GM10248 (cell line): ENCODE measurements around the gene RASA3.

Experiments used
- CTCF ChIA-PET: fragments of 300-600 bp; sonication (Branson Sonifier 250); formaldehyde crosslinking; extraction: SDS; loops from one replicate; lab custom pipeline; 2021; ENCODE audit warnings: antibody characterized with exemption; lab: Yijun Ruan, JAX
- POLR2A ChIA-PET: fragments of 350-650 bp; sonication (Branson Sonifier 250); formaldehyde crosslinking; extraction: SDS; loops from one replicate; lab custom pipeline; 2020; ENCODE audit warnings: antibody characterized with exemption; lab: Yijun Ruan, JAX
- DNase-seq: peaks from one replicate; pipeline ENCODE4 v3.0.0; 2012; ENCODE audit errors: extremely low spot score
- CTCF ChIP-seq: IDR thresholded peaks from 2 replicates; pipeline ENCODE4 v1.5.1; 2012; ENCODE audit warnings: mild to moderate bottlenecking, low read depth; ENCODE audit errors: extremely low read depth, missing control alignments, control extremely low read depth

The RASA3 gene

GRCh38 chr13:113981611-113982295 is 150.7 kb downstream of the RASA3 start:
- no peak for DNase-seq
- TF ChIP-seq CTCF, result no peak
- ChIA-PET POLR2A (no interaction called here), CTCF (no interaction called here)

DNA sequence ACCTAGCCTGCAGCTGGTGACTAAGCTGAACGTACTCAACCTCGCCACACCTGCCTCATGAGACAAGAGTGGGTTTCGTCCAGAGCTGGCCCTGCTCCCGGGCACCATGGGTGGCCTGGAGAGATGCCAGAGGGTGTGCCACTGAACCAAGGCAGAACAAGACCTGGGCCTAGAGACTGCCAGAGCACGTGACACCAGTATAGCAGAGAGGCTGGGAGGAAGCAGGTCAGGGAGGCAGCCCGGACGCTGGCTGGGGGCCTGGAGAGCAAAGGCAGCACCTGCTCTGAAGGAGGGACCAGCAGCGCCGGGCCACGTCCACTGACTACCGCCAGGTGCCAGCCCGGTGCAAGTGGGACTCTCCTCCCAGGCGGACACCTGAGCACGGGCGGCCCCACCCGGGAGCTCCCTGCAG is 151.2 kb downstream of the RASA3 start:
- TF ChIP-seq CTCF, result no peak
- POLR2A ChIA-PET, result no interaction called here
- CTCF ChIA-PET, result no interaction called here
- DNase-seq, result no peak

DNA sequence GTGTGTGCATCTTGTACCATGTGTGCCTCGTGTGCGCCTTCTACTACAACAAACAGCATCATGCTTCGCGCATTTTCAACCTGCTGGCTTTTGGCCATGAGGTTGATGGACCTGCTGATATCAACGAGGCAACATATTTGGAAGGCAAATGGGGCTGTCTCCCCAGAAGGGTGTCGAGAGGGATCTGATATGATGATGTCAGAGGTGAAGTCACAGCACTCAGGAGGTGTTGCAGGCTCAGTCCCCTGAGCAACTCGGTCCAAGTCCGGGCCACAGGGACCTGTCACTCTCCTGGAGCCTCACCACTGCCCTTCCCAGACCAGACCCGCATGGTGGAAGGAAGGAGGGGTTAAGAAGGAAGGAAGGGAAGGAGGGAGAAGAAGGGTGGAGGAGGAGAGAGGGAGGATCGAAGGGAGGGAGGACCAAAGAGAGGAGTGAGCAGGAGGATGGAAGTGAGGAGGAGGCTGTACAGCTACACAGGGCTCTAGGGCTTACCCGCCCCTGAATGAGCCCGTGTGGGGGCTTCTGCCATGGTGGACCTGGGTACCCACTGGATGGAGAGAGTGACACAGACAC is 151.8 kb downstream of the RASA3 start:
- CTCF ChIA-PET, result no interaction called here
- POLR2A ChIA-PET, result no interaction called here
- no peak for DNase-seq
- TF ChIP-seq CTCF, result no peak

DNA sequence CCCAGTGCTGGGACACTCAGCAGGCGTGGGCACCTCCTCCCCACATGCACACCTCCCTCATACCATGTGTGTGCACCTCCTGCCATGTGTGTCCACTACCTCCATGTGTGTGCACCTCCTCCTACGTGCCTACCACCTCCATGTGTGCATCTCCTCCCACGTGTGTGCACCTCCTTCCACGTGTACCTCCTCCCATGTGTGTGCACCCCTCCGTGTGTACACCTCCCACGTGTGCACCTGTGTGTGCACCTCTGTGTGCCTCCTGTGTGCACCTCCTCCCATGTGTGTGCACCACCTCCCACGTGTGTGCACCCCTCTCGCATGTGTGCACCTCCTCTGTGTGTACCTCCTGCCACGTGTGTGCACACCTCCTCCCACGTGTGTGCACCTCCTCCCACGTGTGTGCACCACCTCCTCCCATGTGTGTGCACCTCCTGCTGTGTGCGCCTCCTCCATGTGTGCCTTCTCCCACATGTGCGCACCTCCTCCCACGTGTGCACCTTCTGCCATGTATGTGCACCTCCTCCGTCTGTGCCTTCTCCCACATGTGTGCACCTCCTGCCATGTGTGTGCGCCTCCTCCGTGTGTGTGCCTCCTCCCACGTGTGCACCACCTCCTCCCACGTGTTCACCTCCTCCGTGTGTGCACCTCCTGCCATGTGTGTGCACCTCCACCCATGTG is 152.5 kb downstream of the RASA3 start:
- ChIA-PET POLR2A (no interaction called here), CTCF (no interaction called here)
- DNase-seq, result no peak
- no peak for TF ChIP-seq CTCF

GRCh38 chr13:113978741-113979481 is 153.5 kb downstream of the RASA3 start:
- POLR2A ChIA-PET, result no interaction called here
- DNase-seq, result no peak
- CTCF ChIA-PET, result no interaction called here
- TF ChIP-seq CTCF, result no peak

GRCh38 chr13:113977976-113978375 is 154.4 kb downstream of the RASA3 start:
- TF ChIP-seq CTCF, result no peak
- DNase-seq, result no peak
- POLR2A ChIA-PET, result no interaction called here
- CTCF ChIA-PET, result no interaction called here
